Erythroblast (primary cell): ENCODE data around the gene YIPF3.

Source experiments
- GATA1 ChIP-seq: IDR thresholded peaks from 2 replicates; pipeline ENCODE4 v1.6.1; 2011; ENCODE audit warnings: low read depth, mild to moderate bottlenecking, control low read depth, low read length, moderate library complexity
- POLR2A ChIP-seq: IDR thresholded peaks from 2 replicates; pipeline ENCODE4 v1.6.1; 2011; ENCODE audit warnings: mild to moderate bottlenecking, low read length

DNA sequence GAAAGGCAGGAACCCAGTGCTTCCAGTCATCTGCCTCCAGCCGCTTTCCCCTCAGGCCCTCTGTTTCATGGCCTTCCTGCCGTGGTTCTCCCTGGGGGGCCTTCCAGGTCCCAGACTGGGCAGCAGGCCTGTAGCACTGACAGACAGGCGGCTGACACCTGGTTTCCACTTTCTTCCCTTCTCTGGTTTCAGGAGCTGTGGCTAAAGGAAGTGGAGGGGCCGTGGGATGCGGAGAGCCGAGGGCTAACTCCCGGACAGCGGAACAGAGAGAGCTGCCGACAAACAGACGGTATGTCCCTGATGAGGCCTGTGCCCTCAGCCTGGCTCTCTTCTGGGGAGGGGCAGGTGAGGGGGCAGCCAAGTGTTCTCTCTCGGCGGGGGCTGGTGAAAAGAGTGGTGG is 19.0 kb downstream of the YIPF3 start:
- TF ChIP-seq POLR2A = no peak
- TF ChIP-seq GATA1 = no peak
